H1 (cell line): Measurements from ENCODE around the gene BLTP2. TPM values are rescaled to one million over a fixed set of nuclear protein-coding genes. Genes with fewer than 3 reads are reported as not detected.

Source experiments
- CTCF ChIA-PET: fragments of 300-600 bp; sonication (Branson Sonifier 250); formaldehyde crosslinking; loops from one replicate; lab custom pipeline; 2021; ENCODE audit not compliant: partially characterized antibody; lab: Charles Lee
- POLR2A ChIA-PET: fragments of 300-600 bp; sonication (Branson Sonifier 250); formaldehyde crosslinking; loops from one replicate; lab custom pipeline; 2021; ENCODE audit warnings: inconsistent platforms; ENCODE audit not compliant: partially characterized antibody; lab: Charles Lee
- DNase-seq, 2 experiments: peaks; one replicate each; pipeline versions ENCODE4 v3.0.0 to v3.0.0-alpha.2; 2010 to 2022; ENCODE audit warnings: low spot score in 2 of 2, low read depth in 1 of 2, mixed read lengths in 1 of 2
- FAIRE-seq: peaks from 2 replicates; lab custom pipeline; 2011; peaks lifted over from hg19 to GRCh38; lab: Jason Lieb, UNC
- H2AFZ ChIP-seq: 2 replicates; pipeline ENCODE4 v1.8.1; 2012; ENCODE audit warnings: low read length, inconsistent platforms
- H2AK5ac ChIP-seq: 2 replicates; pipeline ENCODE4 v1.6.1; 2013; ENCODE audit warnings: low read depth, low read length
- H2BK120ac ChIP-seq: replicated peaks from 2 replicates; pipeline ENCODE3; 2013; ENCODE audit warnings: low read depth, low read length, inconsistent platforms
- H2BK12ac ChIP-seq: 2 replicates; pipeline ENCODE4 v1.6.1; 2013; ENCODE audit warnings: low read depth, low read length
- H2BK15ac ChIP-seq: 2 replicates; pipeline ENCODE4 v1.6.1; 2013; ENCODE audit warnings: low read length
- H2BK20ac ChIP-seq: 2 replicates; pipeline ENCODE4 v1.6.1; 2013; ENCODE audit warnings: low read length
- H2BK5ac ChIP-seq: 2 replicates; pipeline ENCODE4 v1.6.1; 2013; ENCODE audit warnings: low read depth, low read length
- H3K14ac ChIP-seq: 2 replicates; pipeline ENCODE4 v1.6.1; 2013; ENCODE audit warnings: inconsistent platforms; ENCODE audit not compliant: insufficient read length
- H3K18ac ChIP-seq: 2 replicates; pipeline ENCODE4 v1.6.1; 2013; ENCODE audit warnings: low read length; ENCODE audit errors: extremely low read depth
- H3K23ac ChIP-seq: 2 replicates; pipeline ENCODE4 v1.6.1; 2013; ENCODE audit warnings: inconsistent platforms; ENCODE audit not compliant: insufficient read length
- H3K23me2 ChIP-seq: 2 replicates; pipeline ENCODE4 v1.6.1; 2013; ENCODE audit warnings: low read depth, low read length
- H3K27ac ChIP-seq: 2 replicates; pipeline ENCODE4 v1.6.1; 2011; ENCODE audit warnings: low read depth, low read length, inconsistent platforms
- H3K27me3 ChIP-seq, 4 experiments: replicated peaks in 1 of 4; 1 replicate in 1 of 4; 2 replicates in 3 of 4; pipeline versions ENCODE4 v1.6.1 to v1.8.1; 2011 to 2013; ENCODE audit warnings: low read length in 3 of 4, mild to moderate bottlenecking in 3 of 4, inconsistent platforms in 2 of 4, mixed read lengths in 2 of 4, moderate library complexity in 1 of 4; ENCODE audit not compliant: control insufficient read depth in 3 of 4, insufficient read depth in 3 of 4; ENCODE audit errors: extremely low read depth in 1 of 4
- H3K36me3 ChIP-seq, 4 experiments: 2 replicates each; pipeline versions ENCODE4 v1.6.1 to v1.8.1; 2011 to 2013; ENCODE audit warnings: mild to moderate bottlenecking in 4 of 4, low read length in 3 of 4, moderate library complexity in 2 of 4, control low read depth in 1 of 4, inconsistent platforms in 1 of 4; ENCODE audit not compliant: insufficient read depth in 4 of 4, control insufficient read depth in 2 of 4
- H3K4ac ChIP-seq: replicated peaks from 2 replicates; pipeline ENCODE3; 2013; ENCODE audit warnings: low read length, low read depth, mixed read lengths, inconsistent platforms; ENCODE audit not compliant: insufficient read length
- H3K4me1 ChIP-seq, 4 experiments: replicated peaks in 1 of 4; 1 replicate in 1 of 4; 2 replicates in 3 of 4; pipeline versions ENCODE4 v1.6.1 to v1.8.1; 2011 to 2013; ENCODE audit warnings: low read length in 3 of 4, inconsistent platforms in 2 of 4, mixed read lengths in 1 of 4; ENCODE audit not compliant: insufficient read depth in 4 of 4, control insufficient read depth in 3 of 4
- H3K4me2 ChIP-seq, 2 experiments: 2 replicates each; pipeline versions ENCODE4 v1.6.1 to v1.8.1; 2011 to 2013; ENCODE audit warnings: low read depth in 2 of 2, low read length in 2 of 2, control low read depth in 1 of 2, inconsistent platforms in 1 of 2, mild to moderate bottlenecking in 1 of 2; ENCODE audit not compliant: insufficient read depth in 1 of 2
- H3K4me3 ChIP-seq, 4 experiments: fragments of 200-600, 300-600 bp in 1 of 4; sonication (generic), shearing (Covaris generic), sonication (Bioruptor Twin) in 1 of 4; 2 replicates each; pipeline versions ENCODE4 v1.5.1 to v1.8.1; 2011 to 2016; ENCODE audit warnings: low read length in 4 of 4, low read depth in 3 of 4, control low read depth in 2 of 4, inconsistent platforms in 2 of 4, mild to moderate bottlenecking in 2 of 4, mixed read lengths in 1 of 4, moderate library complexity in 1 of 4; ENCODE audit not compliant: insufficient read depth in 2 of 4; ENCODE audit errors: extremely low read depth in 1 of 4
- H3K56ac ChIP-seq: replicated peaks from 2 replicates; pipeline ENCODE3; 2013; ENCODE audit warnings: low read depth, mild to moderate bottlenecking, mixed read lengths, low read length, inconsistent platforms; ENCODE audit not compliant: insufficient read length
- H3K79me1 ChIP-seq: 2 replicates; pipeline ENCODE4 v1.6.1; 2013; ENCODE audit warnings: low read depth, low read length, control low read depth
- H3K79me2 ChIP-seq, 2 experiments: 2 replicates each; pipeline versions ENCODE4 v1.6.1 to v1.8.1; 2012 to 2013; ENCODE audit warnings: low read length in 2 of 2, mild to moderate bottlenecking in 2 of 2, inconsistent platforms in 1 of 2; ENCODE audit not compliant: insufficient read depth in 2 of 2, control insufficient read depth in 1 of 2
- H3K9ac ChIP-seq, 4 experiments: replicated peaks in 1 of 4; 1 replicate in 1 of 4; 2 replicates in 3 of 4; pipeline versions ENCODE4 v1.6.1 to v1.8.1; 2011 to 2013; ENCODE audit warnings: low read depth in 3 of 4, low read length in 3 of 4, control low read depth in 2 of 4, mild to moderate bottlenecking in 2 of 4, moderate library complexity in 2 of 4, inconsistent platforms in 1 of 4; ENCODE audit errors: extremely low read depth in 1 of 4
- H3K9me3 ChIP-seq, 2 experiments: 2 replicates each; pipeline versions ENCODE4 v1.6.1 to v1.8.1; 2012 to 2013; ENCODE audit warnings: mild to moderate bottlenecking in 2 of 2, moderate library complexity in 2 of 2, control low read depth in 1 of 2, inconsistent platforms in 1 of 2, low read depth in 1 of 2, low read length in 1 of 2, mixed read lengths in 1 of 2; ENCODE audit not compliant: insufficient read depth in 2 of 2
- H4K20me1 ChIP-seq, 2 experiments: replicated peaks in 1 of 2; 2 replicates each; pipeline versions ENCODE3 to v1.8.1; 2011 to 2013; ENCODE audit warnings: inconsistent platforms in 2 of 2, low read length in 2 of 2, mild to moderate bottlenecking in 1 of 2; ENCODE audit not compliant: insufficient read depth in 2 of 2, control insufficient read depth in 1 of 2
- H4K5ac ChIP-seq: 2 replicates; pipeline ENCODE4 v1.6.1; 2013; ENCODE audit warnings: low read length, low read depth, mixed read lengths, inconsistent platforms; ENCODE audit not compliant: insufficient read length
- H4K8ac ChIP-seq: 2 replicates; pipeline ENCODE4 v1.8.0; 2013; ENCODE audit warnings: mild to moderate bottlenecking, moderate library complexity, low read length, inconsistent platforms; ENCODE audit not compliant: insufficient read depth; ENCODE audit errors: extremely low read depth
- H4K91ac ChIP-seq: replicated peaks from 2 replicates; pipeline ENCODE3; 2013; ENCODE audit warnings: low read length, mixed read lengths, inconsistent platforms; ENCODE audit not compliant: insufficient read length
- GABPA ChIP-seq: IDR thresholded peaks from 2 replicates; pipeline ENCODE4 v1.6.1; 2011; ENCODE audit warnings: mild to moderate bottlenecking, low read length, moderate library complexity, borderline replicate concordance; ENCODE audit not compliant: insufficient read depth
- JUND ChIP-seq: IDR thresholded peaks from 2 replicates; pipeline ENCODE4 v1.6.1; 2011; ENCODE audit warnings: mild to moderate bottlenecking, improper control_type of control experiment, low read length
- PHF8 ChIP-seq: fragments of 200-600 bp; sonication (generic); conservative IDR thresholded peaks from 2 replicates; pipeline ENCODE4 v1.7.1; 2012; ENCODE audit warnings: low read depth, mild to moderate bottlenecking, inconsistent platforms, low read length, moderate library complexity
- POLR2AphosphoS5 ChIP-seq: IDR thresholded peaks from 2 replicates; pipeline ENCODE4 v1.6.1; 2011; ENCODE audit warnings: low read depth, low read length
- SRF ChIP-seq: IDR thresholded peaks from 2 replicates; pipeline ENCODE4 v1.6.1; 2011; ENCODE audit warnings: mild to moderate bottlenecking, low read depth, low read length, moderate library complexity
- SUZ12 ChIP-seq: fragments of 200-600 bp; sonication (generic); IDR thresholded peaks from 2 replicates; pipeline ENCODE4 v1.6.1; 2012; ENCODE audit warnings: mild to moderate bottlenecking, inconsistent platforms, low read length, moderate library complexity, mixed read lengths
- ZNF274 ChIP-seq: IDR thresholded peaks from 2 replicates; pipeline ENCODE4 v1.7.0; 2012; ENCODE audit warnings: low read length, borderline replicate concordance; ENCODE audit errors: extremely low read depth
- WGBS, 2 experiments: shearing (Covaris generic) in 1 of 2; methylation state at CpG; one replicate each; pipeline versions ENCODE4 v1.1.6 to v1.1.7; 2013 to 2015; ENCODE audit warnings: low lambda C conversion rate in 2 of 2, mixed read lengths in 2 of 2, inconsistent platforms in 1 of 2, low coverage in 1 of 2, missing lambda C conversion rate in 1 of 2; ENCODE audit not compliant: insufficient replicate concordance in 2 of 2, insufficient coverage in 1 of 2, insufficient read length in 1 of 2; ENCODE audit errors: extremely low coverage in 1 of 2, missing lambda C conversion rate in 1 of 2; 5-methylcytosine and 5-hydroxymethylcytosine counted together
- polyA plus RNA-seq, 7 experiments: library from polyadenylated mRNA; depleted of rRNA in 3 of 7; stranded (reverse) in 5 of 7; unstranded in 2 of 7; fragments of >200 nt in 5 of 7; fragments of 200-250 nt in 2 of 7; gene quantifications; 1 replicate in 5 of 7; 2 replicates in 1 of 7; 4 replicates in 1 of 7; pipeline versions ENCODE4 v1.2.1 to v1.2.3, GENCODE V29; 2011 to 2013; ENCODE audit warnings: missing spikeins in 2 of 7, mixed read lengths in 2 of 7
- total RNA-seq: library from RNA; stranded (reverse); fragmentation: NEBNext Ultra II Directional; extraction: Animal tissue kit (Norgen Biotek cat#: 25700); gene quantifications from 2 replicates; pipeline ENCODE4 v1.2.1, GENCODE V29; 2021
- TF ChIP-seq, protein P1 (sequence below), 3 experiments: IDR thresholded peaks; 1 replicate in 2 of 3; 2 replicates in 1 of 3; pipeline versions ENCODE4 v1.5.1 to v1.6.1; 2011; ENCODE audit warnings: low read length in 3 of 3, mild to moderate bottlenecking in 3 of 3, inconsistent platforms in 2 of 3, low read depth in 1 of 3, moderate library complexity in 1 of 3; ENCODE audit not compliant: insufficient read depth in 1 of 3; ENCODE audit errors: control extremely low read depth in 1 of 3

The BLTP2 gene
- total and polyA plus RNA-seq, 2 of the 8 experiments (the other 6 are each of a cell fraction or from before 2014, with no cell fraction given): 80.9 to 140 TPM

DNA sequence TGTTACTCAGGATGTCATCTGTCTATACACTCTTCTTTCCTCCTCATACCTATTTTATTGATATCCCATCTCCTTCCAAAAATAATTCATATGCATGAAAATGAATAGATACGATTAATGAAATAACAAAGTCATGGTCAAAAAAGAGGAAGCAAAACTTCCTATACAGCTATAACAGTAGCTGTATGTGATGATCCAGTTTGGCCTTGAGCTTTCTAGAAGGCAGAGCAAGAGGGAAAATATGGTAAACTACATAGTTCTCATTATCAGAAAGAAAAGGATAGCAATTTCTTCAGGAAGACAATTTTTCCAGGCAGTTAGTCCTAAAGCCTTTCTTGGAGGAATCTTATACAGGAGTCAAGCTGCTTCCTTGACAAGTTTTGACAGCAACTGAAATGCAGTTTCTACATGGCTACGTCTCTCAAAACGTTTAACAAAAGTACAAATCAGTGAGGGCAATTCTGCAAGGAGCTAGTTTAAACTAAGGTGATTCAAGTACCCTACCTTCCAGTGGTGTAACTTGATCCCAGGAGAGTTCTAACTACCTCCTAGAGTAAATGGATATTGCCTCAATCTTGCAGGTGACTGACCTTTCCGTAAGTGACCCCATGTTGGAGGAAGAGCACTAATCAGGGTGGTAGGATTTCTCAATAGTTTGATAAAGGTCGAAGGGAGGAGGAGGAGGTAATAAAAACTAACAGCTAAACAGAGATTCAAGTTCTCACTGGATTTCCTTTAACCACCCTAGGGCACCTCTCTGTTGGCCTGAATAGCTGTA is 47.2 kb downstream of the BLTP2 start:
- Histone ChIP-seq H3K79me1 (no peaks in the 10 kb centered on the region; the same call in 1 of the 2 replicates), H3K79me2 (peaks cover 0 to 16% of the 10 kb centered on the region in 2 experiments; a peak in 2 of 4 replicates), H3K4me2 (peak overlapping the region; percentile 86 to 96), H2BK5ac (no peak overlapping the region), H3K14ac (no peak overlapping the region), H3K27me3 (no peaks in the 10 kb centered on the region; a peak in 1 of 7 replicates), H4K8ac (no peak overlapping the region), H3K18ac (no peak overlapping the region), H3K9me3 (no peaks in the 10 kb centered on the region), H3K27ac (peak overlapping the region; percentile 93; the same call in 1 of the 2 replicates), H2AFZ (no peak overlapping the region), H3K4me1 (peaks cover 0 to 4% (median 0%) of the 10 kb centered on the region in 4 experiments; a peak in 2 of 7 replicates), H4K5ac (no peak overlapping the region), H2BK20ac (no peak overlapping the region), H3K56ac (no peak overlapping the region), H2BK120ac (no peak overlapping the region), H3K23ac (no peak overlapping the region), H2BK15ac (no peak overlapping the region), H3K23me2 (peaks cover 9% of the 10 kb centered on the region; the same call in 1 of the 2 replicates), H4K91ac (no peak overlapping the region), H2AK5ac (no peak overlapping the region), H3K4ac (no peak overlapping the region), H4K20me1 (no peaks in the 10 kb centered on the region), H3K9ac (peak overlapping the region in 3 of 4 experiments; percentile 84 to 94 (median 91); a peak in 6 of 7 replicates), H2BK12ac (no peak overlapping the region), H3K4me3 (peak overlapping the region; percentile 78 to 93 (median 92)), H3K36me3 (peaks cover 4 to 13% (median 8%) of the 10 kb centered on the region in 4 experiments; a peak in 7 of 8 replicates)
- ChIA-PET POLR2A (interaction anchor here (0.7 to 7.5 kb wide), 18 partner anchors 10 to 147 kb away, joined by 3 to 83 read pairs (median 5); partner anchors contain the start of genes ALDOC, PIGS, PROCA1 and RPL23A), CTCF (interaction anchor here (1.2 to 5.6 kb wide), 4 partner anchors 15 to 47 kb away, joined by 4 to 45 read pairs (median 4); partner anchors contain the start of genes ALDOC, BLTP2 and RSKR)
- FAIRE-seq: no peak
- WGBS, 2 experiments: 65% methylated on average over 5 of the region's 5 CpGs; no CpG with 5 or more reads in 1 of the 2 experiments
- DNase-seq: no peak
- TF ChIP-seq SUZ12: no peak
- TF ChIP-seq ZNF274: no peak
- TF ChIP-seq JUND: no peak
- no peak for TF ChIP-seq GABPA
- TF ChIP-seq PHF8: no peak
- TF ChIP-seq SRF: no peak
- TF ChIP-seq POLR2AphosphoS5: no peak
- TF ChIP-seq, protein P1, sequence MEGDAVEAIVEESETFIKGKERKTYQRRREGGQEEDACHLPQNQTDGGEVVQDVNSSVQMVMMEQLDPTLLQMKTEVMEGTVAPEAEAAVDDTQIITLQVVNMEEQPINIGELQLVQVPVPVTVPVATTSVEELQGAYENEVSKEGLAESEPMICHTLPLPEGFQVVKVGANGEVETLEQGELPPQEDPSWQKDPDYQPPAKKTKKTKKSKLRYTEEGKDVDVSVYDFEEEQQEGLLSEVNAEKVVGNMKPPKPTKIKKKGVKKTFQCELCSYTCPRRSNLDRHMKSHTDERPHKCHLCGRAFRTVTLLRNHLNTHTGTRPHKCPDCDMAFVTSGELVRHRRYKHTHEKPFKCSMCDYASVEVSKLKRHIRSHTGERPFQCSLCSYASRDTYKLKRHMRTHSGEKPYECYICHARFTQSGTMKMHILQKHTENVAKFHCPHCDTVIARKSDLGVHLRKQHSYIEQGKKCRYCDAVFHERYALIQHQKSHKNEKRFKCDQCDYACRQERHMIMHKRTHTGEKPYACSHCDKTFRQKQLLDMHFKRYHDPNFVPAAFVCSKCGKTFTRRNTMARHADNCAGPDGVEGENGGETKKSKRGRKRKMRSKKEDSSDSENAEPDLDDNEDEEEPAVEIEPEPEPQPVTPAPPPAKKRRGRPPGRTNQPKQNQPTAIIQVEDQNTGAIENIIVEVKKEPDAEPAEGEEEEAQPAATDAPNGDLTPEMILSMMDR (IDR thresholded peaks at IDR 0.05; ENCODE audit: control extremely low read depth in 1 of 3, insufficient read depth in 1 of 3, low read depth in 1 of 3, low read length in 3 of 3): no peak
